Measurements from ENCODE around the gene ORC5.
A peak's percentile ranks its signal among the peaks of the same experiment; 100 is the strongest.

Gene ORC5

GRCh38 chr7:104175361-104175984 is 32.3 kb downstream of the ORC5 start:
- DNase-seq (ENCODE audit: extremely low read depth, low read depth) = no peak

GRCh38 chr7:104174798-104175197 is 33.0 kb downstream of the ORC5 start:
- no peak for DNase-seq (ENCODE audit: extremely low read depth, low read depth)
- TF ChIP-seq CTCF (IDR thresholded peaks at IDR 0.05; ENCODE audit: low read depth, low read length, missing control alignments) = no peak
- no peak overlapping the region for H3K4me3 ChIP-seq (replicated peaks; ENCODE audit: low read depth, low read length)

More at GRCh38 chr7:104175361-104175984, 32.3 kb downstream of the ORC5 start:
- TF ChIP-seq CTCF (IDR thresholded peaks at IDR 0.05; ENCODE audit: low read depth, low read length, missing control alignments) = no peak
- H3K4me3 ChIP-seq (replicated peaks; ENCODE audit: low read depth, low read length) = no peak overlapping the region

GRCh38 chr7:104162081-104162480 is 45.7 kb downstream of the ORC5 start:
- no peak for TF ChIP-seq CTCF (IDR thresholded peaks at IDR 0.05; ENCODE audit: low read depth, low read length, missing control alignments)
- H3K4me3 ChIP-seq (replicated peaks; ENCODE audit: low read depth, low read length) = no peak overlapping the region
- no peak for DNase-seq (ENCODE audit: extremely low read depth, low read depth)

- no peak for DNase-seq (ENCODE audit: extremely low read depth, low read depth)
- no peak for TF ChIP-seq CTCF (IDR thresholded peaks at IDR 0.05; ENCODE audit: low read depth, low read length, missing control alignments)
- H3K4me3 ChIP-seq (replicated peaks; ENCODE audit: low read depth, low read length) = no peak overlapping the region
Measured at GRCh38 chr7:104161244-104161643, 46.6 kb downstream of the ORC5 start.

GRCh38 chr7:104160375-104160774 is 47.4 kb downstream of the ORC5 start:
- no peak for DNase-seq (ENCODE audit: extremely low read depth, low read depth)
- no peak overlapping the region for H3K4me3 ChIP-seq (replicated peaks; ENCODE audit: low read depth, low read length)
- TF ChIP-seq CTCF (IDR thresholded peaks at IDR 0.05; ENCODE audit: low read depth, low read length, missing control alignments) = no peak

- peak; percentile 43 for TF ChIP-seq CTCF (IDR thresholded peaks at IDR 0.05; ENCODE audit: low read depth, low read length, missing control alignments)
- DNase-seq (ENCODE audit: extremely low read depth, low read depth) = no peak
Measured at GRCh38 chr7:104156842-104157277, 51.0 kb downstream of the ORC5 start.

GRCh38 chr7:104153287-104153686 is 54.5 kb downstream of the ORC5 start:
- TF ChIP-seq CTCF (IDR thresholded peaks at IDR 0.05; ENCODE audit: low read depth, low read length, missing control alignments) = no peak
- DNase-seq (ENCODE audit: extremely low read depth, low read depth) = no peak
- H3K4me3 ChIP-seq (replicated peaks; ENCODE audit: low read depth, low read length) = no peak overlapping the region

More at GRCh38 chr7:104156842-104157277, 51.0 kb downstream of the ORC5 start:
- no peak overlapping the region for H3K4me3 ChIP-seq (replicated peaks; ENCODE audit: low read depth, low read length)

All from HFF-Myc (cell line).